ENCODE data around the gene SCN5A.

DNA sequence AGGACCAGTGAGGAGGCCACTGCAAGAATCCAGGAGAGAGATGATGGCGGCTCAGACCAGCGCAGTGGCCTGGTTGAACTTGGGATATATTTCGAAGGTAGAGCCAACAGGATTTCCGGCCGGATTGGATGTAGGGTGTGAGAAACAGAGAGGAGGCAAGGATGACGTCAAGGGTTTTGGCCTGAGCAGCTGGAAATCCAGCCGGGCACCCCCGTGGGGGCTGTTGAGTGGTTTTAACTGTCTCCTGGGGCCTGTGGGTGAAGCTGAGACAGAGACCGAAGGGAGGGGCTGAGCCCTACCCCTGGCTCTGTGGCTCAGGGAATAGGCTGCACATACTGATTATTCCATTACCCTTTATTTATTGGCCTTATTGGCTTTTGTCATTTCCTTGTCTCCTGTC is 107.7 kb downstream of the SCN5A start:
- TF ChIP-seq, protein P1, sequence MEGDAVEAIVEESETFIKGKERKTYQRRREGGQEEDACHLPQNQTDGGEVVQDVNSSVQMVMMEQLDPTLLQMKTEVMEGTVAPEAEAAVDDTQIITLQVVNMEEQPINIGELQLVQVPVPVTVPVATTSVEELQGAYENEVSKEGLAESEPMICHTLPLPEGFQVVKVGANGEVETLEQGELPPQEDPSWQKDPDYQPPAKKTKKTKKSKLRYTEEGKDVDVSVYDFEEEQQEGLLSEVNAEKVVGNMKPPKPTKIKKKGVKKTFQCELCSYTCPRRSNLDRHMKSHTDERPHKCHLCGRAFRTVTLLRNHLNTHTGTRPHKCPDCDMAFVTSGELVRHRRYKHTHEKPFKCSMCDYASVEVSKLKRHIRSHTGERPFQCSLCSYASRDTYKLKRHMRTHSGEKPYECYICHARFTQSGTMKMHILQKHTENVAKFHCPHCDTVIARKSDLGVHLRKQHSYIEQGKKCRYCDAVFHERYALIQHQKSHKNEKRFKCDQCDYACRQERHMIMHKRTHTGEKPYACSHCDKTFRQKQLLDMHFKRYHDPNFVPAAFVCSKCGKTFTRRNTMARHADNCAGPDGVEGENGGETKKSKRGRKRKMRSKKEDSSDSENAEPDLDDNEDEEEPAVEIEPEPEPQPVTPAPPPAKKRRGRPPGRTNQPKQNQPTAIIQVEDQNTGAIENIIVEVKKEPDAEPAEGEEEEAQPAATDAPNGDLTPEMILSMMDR (IDR thresholded peaks at IDR 0.05), result no peak
- TF ChIP-seq POLR2A (IDR thresholded peaks at IDR 0.05), result no peak
